KOPT-K1 (cell line): ENCODE measurements around the gene MYL7.

ENCODE experiments used
- H3K27ac ChIP-seq: fragments of 200-600 bp; sonication (generic); 2 replicates; pipeline ENCODE4 v1.5.1; 2016; ENCODE audit warnings: antibody characterized with exemption, mild to moderate bottlenecking, low read depth, low read length; ENCODE audit not compliant: poor library complexity, severe bottlenecking
- H3K36me3 ChIP-seq: fragments of 200-600 bp; sonication (generic); 2 replicates; pipeline ENCODE4 v1.5.1; 2017; ENCODE audit warnings: antibody characterized with exemption, mild to moderate bottlenecking, low read length, moderate library complexity; ENCODE audit not compliant: insufficient read depth
- H3K9me3 ChIP-seq: fragments of 200-600 bp; sonication (generic); 2 replicates; pipeline ENCODE4 v1.5.1; 2017; ENCODE audit warnings: antibody characterized with exemption, low read length, mild to moderate bottlenecking; ENCODE audit not compliant: insufficient read depth, poor library complexity, severe bottlenecking

MYL7 gene

DNA sequence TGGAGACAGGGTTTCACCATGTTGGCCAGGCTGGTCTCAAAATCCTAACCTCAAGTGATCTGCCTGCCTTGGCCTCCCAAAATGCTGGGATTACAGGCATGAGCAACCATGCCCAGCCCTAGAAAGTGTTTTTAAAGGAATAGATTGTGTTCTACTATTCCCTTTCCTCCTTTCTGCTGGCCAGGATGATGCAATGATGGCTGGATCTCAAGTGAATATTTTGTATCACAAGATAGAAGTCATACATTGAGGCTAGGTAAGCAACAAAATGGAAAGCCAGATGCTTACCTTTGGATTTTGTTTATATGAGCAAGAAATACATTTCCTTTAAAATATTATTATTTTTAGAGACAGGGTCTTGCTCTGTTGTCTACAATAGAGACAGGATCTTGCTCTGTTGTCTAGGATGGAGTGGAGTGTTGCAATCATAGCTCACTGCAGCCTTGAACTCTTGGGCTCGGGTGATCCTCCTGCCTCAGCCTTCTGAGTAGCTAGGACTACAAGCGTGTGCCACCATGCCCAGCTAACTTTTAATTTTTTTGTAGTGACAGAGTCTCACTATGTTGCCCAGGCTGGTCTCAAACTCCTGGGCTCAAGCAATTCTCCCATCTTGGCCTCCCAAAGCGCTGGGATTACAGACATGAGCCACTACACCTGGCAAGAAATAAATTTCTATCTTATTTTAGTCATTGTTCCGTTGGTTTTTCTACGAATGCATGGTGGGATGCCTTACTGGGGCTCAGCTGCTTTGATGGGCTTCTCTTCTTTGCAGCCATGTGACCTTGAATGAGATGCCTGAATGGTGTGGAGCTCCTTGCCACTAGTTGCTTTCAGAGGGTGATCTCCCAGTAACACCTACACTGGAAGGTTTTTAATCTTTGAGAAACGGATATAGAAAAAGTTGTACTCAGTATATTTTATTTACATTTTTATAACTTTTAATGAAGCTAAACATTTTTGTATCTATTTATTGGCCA, 42.8 kb downstream of the MYL7 start:
- Histone ChIP-seq H3K27ac (peak overlapping the region; percentile 100), H3K9me3 (peaks cover 4% of the 10 kb centered on the region)

DNA sequence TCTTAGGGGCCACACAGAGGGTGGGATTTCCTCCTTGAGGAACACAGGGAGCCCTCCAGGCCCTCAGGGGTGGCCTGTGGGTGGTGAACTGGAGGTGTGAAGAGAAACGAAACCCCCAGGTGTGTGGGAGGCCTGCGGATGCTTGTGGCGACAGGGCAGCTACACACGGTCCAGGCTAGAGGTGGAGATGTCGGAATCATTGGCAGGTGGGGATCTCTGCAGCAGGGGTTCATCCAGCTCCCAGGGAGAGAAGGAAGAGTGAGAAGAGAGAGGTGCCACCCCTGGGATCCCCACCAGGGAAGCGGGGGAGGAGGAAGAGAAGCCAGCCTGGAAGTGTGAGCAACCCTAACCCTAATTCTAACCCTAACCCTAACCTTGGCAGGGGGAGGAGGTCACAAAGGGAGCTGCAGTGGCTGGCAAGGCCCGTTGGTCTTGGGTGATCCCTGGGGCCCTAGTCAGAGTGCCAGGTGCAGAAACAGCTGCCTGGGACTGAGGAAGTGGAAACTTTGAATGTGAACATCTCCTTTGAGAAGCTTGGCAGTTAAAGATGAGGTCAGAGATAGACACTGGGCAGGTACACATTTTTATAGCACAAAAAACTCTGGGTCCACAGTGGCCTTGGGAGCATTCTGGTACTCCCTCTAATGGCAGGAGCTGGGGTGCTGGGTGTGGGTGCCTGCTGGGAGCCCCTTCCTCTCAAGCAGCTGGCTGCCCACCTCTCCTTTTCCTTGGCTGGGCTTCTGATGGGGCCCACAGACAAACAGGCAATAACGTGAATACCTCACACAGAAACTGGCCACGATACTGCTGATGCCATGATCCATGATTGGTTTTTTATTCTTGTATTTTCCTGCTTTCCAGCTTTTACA, 43.8 kb downstream of the MYL7 start:
- Histone ChIP-seq H3K9me3 (peaks cover 10% of the 10 kb centered on the region), H3K27ac (peak overlapping the region; percentile 100), H3K36me3 (no peaks in the 10 kb centered on the region)

More for the DNA sequence above, 42.8 kb downstream of the MYL7 start:
- no peaks in the 10 kb centered on the region for H3K36me3 ChIP-seq

DNA sequence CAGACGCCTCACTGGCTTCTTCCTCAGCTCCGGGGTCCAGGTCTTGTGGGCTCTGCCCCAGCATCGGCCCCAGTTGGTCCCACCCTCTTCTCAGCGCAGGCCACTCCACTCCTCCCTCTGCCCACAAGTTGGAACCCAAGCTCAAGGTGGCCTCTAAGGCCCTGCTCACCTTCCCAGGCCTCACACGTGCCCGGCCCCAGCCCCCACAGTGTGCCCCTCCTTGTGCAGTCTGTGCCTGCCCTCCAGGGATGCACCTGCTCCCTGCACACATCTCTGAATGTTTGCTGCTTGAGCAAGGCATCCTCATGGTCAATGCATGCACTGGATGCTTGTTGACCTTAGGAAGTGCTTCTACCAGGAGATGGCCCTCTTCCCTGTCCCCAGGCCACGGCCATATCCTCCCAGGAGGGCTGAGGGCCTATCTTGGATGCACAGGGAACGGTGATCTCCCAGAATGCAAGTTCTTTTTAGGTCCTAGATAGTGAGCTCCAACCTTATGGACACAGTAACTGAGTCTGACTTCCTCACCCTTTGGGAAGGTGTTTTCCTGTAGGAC, 44.7 kb downstream of the MYL7 start:
- Histone ChIP-seq H3K9me3 (peaks cover 10% of the 10 kb centered on the region), H3K27ac (peak overlapping the region; percentile 100), H3K36me3 (no peaks in the 10 kb centered on the region)

DNA sequence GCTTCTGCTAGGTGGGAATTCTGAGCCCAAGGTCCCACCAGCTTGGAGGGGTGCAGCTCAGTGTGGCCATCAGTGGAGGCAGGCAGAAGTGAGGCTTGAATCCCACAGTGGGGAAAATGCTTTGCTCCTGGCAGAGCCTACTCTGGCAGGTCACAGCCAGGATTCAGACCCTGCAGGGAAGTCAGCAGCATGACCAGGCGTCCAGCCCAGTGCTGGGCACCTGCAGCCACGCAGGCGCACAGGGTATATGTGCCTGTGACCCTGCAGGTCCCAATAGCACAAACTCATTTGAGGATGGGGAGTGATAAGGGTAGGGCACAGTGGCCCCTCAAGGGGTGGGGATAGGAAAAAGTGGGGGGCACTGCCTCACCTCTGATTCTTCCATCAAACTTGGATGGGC, 45.4 kb downstream of the MYL7 start:
- peaks cover 10% of the 10 kb centered on the region for H3K9me3 ChIP-seq
- H3K27ac ChIP-seq = peak overlapping the region; percentile 100
- H3K36me3 ChIP-seq = no peaks in the 10 kb centered on the region

DNA sequence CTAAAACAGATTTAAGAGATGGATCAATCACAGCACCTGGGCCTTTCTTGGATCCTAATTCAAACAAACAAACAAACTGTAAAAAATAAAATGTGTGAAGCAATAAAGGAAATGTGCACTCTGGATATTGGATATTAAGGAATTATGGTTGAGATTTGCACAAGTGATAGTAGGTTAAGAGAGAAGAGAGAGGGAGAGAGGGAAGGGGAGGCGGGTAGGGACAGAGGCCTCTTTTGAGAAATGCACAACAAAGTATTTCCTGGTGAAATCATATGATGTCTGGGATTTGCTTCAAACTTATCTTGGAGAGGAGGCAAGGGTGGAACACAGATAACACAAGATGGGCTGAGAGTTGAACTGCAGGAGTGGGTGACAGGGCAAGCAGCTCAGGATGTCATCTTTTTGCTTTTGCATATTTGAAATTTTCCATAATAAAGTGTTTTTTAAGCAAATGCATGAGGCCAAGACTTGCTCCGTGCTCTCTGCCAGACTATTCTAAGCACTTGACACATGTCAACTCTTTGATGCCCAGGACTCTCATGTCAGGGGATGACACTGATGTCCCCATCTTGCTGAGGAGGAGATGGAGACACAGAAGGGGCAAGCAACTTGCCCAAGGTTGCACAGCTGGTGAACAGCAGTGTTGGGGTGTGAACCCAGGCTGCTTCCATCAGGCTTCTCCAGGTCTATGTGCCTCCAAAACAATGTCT, 46.1 kb downstream of the MYL7 start:
- Histone ChIP-seq H3K9me3 (peaks cover 10% of the 10 kb centered on the region), H3K36me3 (no peaks in the 10 kb centered on the region), H3K27ac (peak overlapping the region; percentile 100)

DNA sequence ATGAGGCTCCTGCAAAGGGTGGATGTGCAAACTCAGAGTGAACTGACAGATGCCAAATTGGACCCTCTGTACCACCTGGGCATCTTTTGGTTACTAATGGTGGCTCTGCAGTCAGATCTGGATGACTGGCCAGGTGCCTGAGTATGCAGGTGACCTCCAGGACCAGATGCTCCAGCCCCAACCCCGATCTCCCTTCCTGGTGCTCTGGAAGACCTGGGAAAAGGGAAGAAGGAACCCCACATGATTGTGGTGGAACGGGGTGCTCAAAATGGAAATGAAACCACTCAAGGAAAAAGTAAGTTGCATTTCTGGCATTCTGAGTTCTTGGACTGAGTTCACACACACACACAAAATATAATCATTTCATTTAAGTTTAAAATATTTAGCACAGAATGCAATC, 46.8 kb downstream of the MYL7 start:
- Histone ChIP-seq H3K27ac (peak overlapping the region; percentile 100), H3K9me3 (peaks cover 10% of the 10 kb centered on the region), H3K36me3 (no peaks in the 10 kb centered on the region)

DNA sequence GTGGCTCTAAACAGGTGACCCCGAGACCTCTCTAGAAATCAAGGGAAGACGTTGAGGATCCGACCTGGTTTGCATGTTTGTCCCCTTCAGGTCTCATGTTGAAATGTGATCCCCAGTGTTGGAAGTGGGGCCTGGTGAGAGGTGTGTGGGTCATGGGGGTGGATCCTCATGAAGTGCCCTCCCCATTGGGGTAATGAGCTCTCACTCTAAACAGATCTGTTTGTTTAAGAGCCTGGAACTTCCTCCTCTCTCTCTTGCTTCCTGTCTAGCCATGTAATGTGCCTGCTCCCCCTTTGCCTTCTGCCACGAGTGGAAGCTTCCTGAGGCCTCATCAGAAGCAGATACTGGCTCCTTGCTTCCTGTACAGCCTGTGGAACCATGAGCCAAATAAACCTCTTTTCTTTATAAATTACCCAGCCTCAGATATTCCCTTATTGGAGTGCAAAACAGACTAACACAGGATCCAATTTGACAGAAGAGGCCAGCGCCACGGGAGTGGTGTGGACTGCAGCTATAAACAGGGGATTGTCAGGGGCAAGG, 48.0 kb downstream of the MYL7 start:
- Histone ChIP-seq H3K9me3 (peaks cover 10% of the 10 kb centered on the region), H3K36me3 (no peaks in the 10 kb centered on the region), H3K27ac (peak overlapping the region; percentile 100)
